GM19043 (cell line): ENCODE measurements around the gene MTUS2.

Source experiments
- ATAC-seq: cut with Tn5 transposase; IDR thresholded peaks from one replicate; pipeline ENCODE4 v1.9.1; 2021; ENCODE audit warnings: low read depth; ENCODE audit not compliant: unreplicated experiment

MTUS2 gene

GRCh38 chr13:28820099-28821051 is at the start of gene MTUS2:
MTUS2 (plus strand) TSS chr13:28820339.
- ATAC-seq = no peak

- ATAC-seq = no peak
These were observed 41.6 kb upstream of the MTUS2 start for GRCh38 chr13:28778308-28779215.

- no peak for ATAC-seq
These were observed 27.1 kb upstream of the MTUS2 start for GRCh38 chr13:28792992-28793391.

GRCh38 chr13:28794396-28794795 is 25.7 kb upstream of the MTUS2 start:
- no peak for ATAC-seq

- ATAC-seq = no peak
These were observed 23.2 kb upstream of the MTUS2 start for GRCh38 chr13:28796938-28797257.

GRCh38 chr13:28805193-28805819 is 14.8 kb upstream of the MTUS2 start:
- no peak for ATAC-seq

GRCh38 chr13:28817204-28817603 is 2.9 kb upstream of the MTUS2 start:
- no peak for ATAC-seq

GRCh38 chr13:28819046-28819730 is 951 bp upstream of the MTUS2 start:
- ATAC-seq = no peak

GRCh38 chr13:28819735-28820098 is 422 bp upstream of the MTUS2 start:
- no peak for ATAC-seq

GRCh38 chr13:28822151-28822550 is 2.0 kb downstream of the MTUS2 start:
- no peak for ATAC-seq

- no peak for ATAC-seq
These were observed 2.7 kb downstream of the MTUS2 start for GRCh38 chr13:28822801-28823200.

GRCh38 chr13:28825379-28825778 is 5.2 kb downstream of the MTUS2 start:
- ATAC-seq = no peak

- no peak for ATAC-seq
These were observed 6.2 kb downstream of the MTUS2 start for GRCh38 chr13:28826368-28826767.

GRCh38 chr13:28830580-28830979 is 10.4 kb downstream of the MTUS2 start:
- ATAC-seq = no peak

- no peak for ATAC-seq
These were observed 11.0 kb downstream of the MTUS2 start for GRCh38 chr13:28831117-28831516.

GRCh38 chr13:28837111-28837510 is 17.0 kb downstream of the MTUS2 start:
- no peak for ATAC-seq

GRCh38 chr13:28843639-28844038 is 23.5 kb downstream of the MTUS2 start:
- ATAC-seq = no peak

- ATAC-seq = no peak
These were observed 29.3 kb downstream of the MTUS2 start for GRCh38 chr13:28849441-28849840.

GRCh38 chr13:28850226-28850625 is 30.1 kb downstream of the MTUS2 start:
- ATAC-seq = no peak

- no peak for ATAC-seq
These were observed 31.3 kb downstream of the MTUS2 start for GRCh38 chr13:28851422-28851821.
